HG03520 (cell line): ENCODE measurements around the gene PRM1.

Experiments
- ATAC-seq: cut with Tn5 transposase; IDR thresholded peaks from one replicate; pipeline ENCODE4 v1.9.1; 2021; ENCODE audit warnings: mild to moderate bottlenecking, moderate library complexity; ENCODE audit not compliant: unreplicated experiment

PRM1 gene

GRCh38 chr16:11273721-11274324 is 7.3 kb downstream of the PRM1 start:
- no peak for ATAC-seq

- no peak for ATAC-seq
Observed at GRCh38 chr16:11272921-11273720, 8.0 kb downstream of the PRM1 start, which contains the start of gene PRM3. TSS of gene PRM3 (minus strand) at chr16:11273629. CDS start at chr16:11273595, 34 bp downstream.

DNA sequence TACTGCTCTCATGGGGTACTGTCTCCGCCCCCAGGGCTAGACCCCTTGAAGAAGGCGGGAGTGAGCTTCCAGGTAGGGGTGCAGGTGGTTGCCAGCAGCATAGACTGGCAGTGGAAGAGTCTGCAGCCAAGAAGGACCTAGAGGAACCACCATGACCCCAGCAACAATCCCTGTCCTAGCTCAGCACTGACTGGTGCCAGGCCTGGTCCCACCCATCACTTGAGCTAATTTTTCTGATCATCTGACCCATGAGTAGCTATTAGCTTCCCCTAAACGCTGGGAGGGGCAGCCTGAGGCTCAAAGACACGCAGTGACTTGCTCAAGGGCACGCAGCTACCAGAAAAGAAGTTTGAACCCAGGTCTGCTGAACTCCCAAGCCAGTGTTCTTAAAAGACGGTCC is 8.6 kb downstream of the PRM1 start:
- ATAC-seq = no peak

DNA sequence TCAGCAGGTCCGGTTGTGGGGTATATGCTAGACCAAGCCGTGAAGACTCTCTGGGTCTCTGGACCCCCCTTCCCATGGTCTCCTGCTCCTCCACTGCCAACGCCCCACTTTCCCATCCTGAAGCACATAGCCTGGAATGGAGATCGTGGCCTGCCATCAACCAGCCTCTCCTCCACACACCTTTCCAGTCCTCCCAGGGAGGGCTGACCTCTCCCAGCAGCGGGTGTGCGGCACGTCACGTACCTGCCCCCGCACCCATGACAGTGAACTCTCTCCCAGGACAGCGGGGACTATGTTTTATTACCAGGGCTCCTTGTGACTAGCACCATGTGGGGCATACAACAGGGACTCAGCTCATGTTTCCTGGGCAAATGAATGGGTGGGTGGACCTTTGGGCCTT is 9.5 kb downstream of the PRM1 start:
- ATAC-seq = no peak

- no peak for ATAC-seq
Observed at GRCh38 chr16:11270602-11271162, 10.4 kb downstream of the PRM1 start.

DNA sequence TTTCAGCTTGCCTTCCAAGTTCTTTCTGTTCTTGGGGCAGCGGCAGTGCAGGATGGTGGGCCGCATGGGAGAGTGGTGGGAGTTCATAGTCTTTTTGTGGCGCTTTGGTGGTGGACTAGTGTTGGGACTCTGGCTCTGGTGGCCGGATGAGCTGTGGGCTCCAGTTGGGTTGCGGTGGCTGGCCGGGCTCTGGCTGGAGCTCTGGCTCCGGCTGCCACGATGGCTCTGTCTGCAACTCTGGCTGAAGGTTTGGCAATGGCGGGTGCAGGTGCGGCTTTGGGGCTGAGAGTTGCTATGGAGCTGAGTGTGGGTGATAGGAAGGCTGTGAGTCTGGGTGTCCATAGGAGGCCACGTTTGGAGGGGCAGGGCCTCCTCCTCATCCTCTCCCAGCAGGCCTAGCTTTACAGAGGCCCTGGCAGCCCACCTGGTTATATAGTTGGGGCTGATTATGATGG is 12.2 kb downstream of the PRM1 start, which contains the start of gene TNP2:
TNP2 (minus strand) TSS at position 405 of the 455 bp plus-strand sequence; CDS start at position 342, 63 bp downstream.
- no peak for ATAC-seq

DNA sequence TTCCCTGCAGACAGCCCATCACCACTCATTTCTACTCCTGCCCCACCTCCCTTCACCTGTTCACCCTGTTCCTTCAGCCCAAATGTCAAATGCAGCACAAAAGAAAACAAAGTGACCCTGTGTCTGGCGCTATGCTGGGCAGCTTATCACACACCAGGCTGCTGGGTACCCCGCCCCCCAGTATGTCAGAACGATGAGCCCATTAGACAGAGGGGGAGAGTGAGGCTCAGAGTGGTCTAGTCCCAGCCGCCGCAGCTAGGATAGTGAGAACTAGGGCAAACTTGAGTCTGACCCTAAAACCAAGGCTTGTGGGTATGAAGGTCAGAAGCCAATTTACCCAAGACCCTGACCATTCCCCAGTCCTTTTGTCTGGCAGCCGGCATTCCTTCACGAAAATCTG is 16.0 kb downstream of the PRM1 start:
- no peak for ATAC-seq

DNA sequence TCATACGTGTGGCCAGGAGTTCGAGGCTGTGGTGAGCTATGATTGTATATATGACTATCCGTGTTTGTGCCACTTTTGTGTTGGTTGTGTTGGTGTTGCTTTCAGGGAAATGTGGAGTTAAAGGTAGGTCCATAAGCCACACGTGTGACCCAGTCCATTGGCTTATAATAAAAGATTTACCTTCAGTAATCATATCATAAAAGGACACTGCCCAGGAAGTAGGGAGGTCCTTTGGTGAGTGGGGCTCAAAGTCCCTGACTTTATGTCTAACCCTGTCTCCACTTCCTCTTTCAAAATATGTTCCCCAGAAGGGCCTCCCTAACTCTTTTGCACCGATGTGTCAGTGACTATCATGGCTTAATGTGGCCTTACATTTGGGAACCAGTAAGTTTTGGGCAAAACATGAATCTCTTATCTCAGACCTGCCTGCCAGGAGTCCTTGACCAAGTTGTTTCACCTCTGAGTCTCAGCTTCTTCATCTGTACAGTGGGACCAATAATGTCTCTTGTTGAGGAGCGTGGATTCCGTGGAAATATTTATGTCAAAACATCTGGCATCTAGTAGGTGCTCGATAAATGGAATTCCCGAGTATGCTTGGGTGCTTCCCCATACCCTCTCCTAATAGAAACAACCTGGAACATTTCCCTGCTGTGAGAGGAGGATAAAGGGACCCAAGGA is 16.8 kb downstream of the PRM1 start:
- ATAC-seq = no peak

DNA sequence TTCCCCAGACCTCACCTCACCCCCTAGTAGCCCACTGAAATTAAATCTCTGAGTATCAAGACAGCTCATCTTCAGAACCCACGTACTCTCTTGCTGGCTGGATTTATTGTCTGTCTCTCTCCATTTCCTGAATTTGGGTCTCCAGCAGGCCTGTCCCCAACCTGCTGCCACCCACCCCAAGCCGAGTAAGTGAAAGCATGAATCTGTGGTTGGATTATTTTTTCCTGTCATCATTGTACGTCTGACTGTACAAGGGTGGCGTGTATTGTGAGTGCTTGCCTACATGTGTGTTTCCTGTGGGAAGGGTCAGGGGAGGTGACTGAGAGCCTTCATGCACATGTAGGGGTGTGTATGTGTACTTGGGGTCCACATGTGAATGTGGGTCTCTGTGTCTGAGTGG is 17.4 kb downstream of the PRM1 start:
- ATAC-seq = no peak

DNA sequence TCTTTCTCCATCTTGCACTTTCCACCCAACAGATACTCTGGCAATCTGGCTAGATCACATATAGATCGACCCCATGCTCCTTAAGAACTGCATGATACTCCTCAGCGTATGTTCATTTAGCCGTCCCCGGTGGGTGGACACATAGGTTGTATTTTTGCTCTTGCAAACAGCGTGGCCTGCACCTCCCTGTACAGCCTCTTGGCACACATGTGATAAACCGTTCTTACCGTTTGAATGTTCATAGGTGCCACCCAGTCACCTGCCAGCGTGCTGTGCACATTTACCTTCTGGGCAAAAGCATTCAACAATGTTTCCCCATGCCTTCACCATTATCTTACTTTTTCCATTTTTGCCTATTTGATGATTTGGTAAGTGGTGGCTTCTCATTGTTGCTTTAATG is 18.2 kb downstream of the PRM1 start:
- ATAC-seq = no peak

- no peak for ATAC-seq
Observed at GRCh38 chr16:11260596-11260966, 20.5 kb downstream of the PRM1 start.

- ATAC-seq = no peak
Observed at GRCh38 chr16:11259655-11260595, 21.2 kb downstream of the PRM1 start.

DNA sequence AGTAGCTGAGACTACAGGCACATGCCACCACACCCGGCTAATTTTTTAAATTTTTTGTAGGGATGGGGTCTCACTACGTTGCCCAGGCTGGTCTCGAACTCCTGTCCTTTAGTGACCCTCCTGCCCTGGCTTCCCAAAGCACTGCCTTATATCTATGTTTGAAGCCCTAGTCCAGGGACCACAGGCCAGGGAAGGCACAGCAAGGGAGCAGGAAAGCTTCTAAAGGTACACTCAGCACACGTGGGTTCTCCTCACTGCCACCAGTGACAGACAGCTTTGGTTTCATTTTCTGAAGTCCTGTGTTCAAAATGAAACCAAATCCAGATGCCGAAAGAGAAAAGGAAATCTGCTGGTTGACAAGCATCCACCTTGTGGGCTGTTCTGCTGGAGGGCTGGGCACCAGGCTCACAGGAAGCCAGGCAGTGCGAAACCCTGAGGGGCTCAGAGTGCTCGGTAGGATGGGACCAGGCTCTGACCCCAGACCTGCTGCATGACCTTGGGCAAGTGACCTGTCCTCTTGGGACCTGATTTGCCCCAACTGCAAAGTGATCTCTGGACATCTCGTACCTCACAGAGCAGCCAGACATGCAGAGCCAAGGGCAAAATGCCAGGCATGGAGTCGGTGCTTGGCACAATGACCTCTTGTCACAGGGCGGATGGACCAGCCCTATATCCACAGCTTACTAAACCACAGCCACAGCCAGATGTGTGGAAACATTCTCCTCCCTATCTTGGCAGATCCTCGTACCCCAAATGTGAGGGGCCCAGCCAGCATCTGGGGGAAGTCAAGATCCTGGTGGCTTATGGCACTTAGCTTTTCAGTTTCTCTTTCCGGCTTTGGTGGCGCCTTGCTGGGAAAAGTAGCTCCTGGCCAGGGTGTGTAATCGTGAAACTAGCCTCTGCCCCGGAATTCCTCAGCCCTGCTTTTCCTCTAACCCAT is 22.3 kb downstream of the PRM1 start:
- ATAC-seq = no peak

GRCh38 chr16:11257131-11257938 is 23.8 kb downstream of the PRM1 start:
- ATAC-seq = no peak

DNA sequence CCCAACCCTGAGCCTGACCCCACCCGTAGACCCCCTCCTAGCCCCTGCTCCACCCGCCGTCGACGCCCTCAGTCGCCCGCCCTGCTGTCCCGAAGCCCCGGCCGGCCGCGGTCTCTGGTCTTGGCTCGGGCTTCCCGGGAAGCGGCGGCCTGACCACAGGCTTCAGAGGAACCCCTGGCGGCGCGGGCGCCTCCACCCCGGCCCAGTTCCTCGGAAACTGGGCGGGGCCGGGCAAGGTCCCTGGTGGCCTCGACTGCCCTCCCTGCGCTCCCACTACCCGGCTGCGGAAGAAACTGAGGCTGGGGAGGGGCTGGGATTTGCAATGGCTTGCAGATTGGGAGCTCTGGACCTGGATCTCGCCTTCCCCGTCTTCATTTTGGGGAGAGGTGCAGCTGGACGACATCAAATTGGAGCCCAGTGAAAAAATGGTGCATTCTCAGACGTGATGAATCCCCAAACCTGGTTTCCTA is 24.4 kb downstream of the PRM1 start:
- no peak for ATAC-seq

DNA sequence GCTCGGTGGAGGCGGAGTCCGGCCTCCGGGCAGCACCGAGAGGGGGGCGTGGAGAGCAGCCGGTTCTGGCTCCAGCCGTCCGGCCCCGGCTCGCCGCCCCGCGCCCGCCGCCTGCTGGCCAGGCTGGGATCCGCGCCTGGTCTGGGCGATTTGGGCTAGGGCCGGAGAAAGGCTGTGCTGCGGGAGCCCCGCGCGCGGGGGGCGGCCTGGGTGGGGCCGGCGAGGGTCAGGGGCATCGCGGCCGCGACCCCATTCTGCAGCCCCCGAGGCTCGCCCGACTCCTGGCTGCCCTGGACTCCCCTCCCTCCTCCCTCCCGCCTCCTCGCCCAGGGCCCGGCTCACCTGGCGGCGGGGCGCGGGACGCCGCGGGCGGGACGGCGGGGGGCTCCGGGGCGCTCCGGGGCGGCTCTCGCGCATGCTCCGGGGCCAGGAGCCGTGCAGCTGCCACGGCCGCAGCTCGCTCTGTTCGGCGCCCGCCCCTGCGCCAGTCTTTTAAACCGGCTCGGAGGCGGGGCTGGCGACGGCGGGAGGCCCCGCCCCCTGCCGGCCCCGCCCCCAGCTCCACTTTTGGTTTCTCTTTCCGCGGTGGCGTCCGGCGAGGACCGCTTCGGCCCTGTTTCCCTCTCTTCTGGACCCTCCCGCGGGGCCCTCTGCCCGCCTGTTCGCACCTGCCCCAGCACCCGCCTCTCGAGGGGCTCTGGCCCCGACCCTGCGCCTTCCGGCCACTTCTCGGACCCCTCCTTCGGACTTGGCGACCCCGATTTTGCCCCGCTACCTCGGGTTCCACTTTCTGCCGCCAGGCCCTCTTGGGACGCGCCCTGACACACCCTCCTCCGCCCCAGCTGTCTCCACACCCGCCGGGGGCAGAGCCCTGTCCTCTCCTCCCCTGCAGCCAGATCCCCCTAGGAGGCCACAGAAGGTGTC is 25.1 kb downstream of the PRM1 start, which contains the start of gene SOCS1:
SOCS1 (minus strand) TSS at position 468 of the 924 bp plus-strand sequence. CDS start 726 bp downstream, outside the sequence.
- peak; percentile 54 for ATAC-seq
